ENCODE measurements around the gene CCDC190.
"Not testable (repeated sequence)": the region's sequence is repeated elsewhere in the genome, so short reads cannot be mapped to it uniquely, and the experiment has no call there.

DNA sequence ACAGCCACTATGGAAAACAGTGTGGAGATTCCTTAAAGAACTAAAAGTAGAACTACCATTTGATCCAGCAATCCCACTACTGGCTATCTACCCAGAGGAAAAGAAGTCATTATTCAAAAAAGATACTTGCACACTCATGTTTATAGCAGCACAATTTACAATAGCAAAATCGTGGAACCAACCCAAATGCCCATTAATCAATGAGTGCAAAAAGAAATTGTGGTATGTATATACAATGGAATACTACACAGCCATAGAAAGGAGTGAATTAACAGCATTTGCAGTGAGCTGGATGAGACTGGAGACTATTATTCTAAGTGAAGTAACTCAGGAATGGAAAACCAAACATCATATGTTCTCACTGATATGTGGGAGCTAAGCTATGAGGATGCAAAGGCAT is 10.4 kb upstream of the CCDC190 start:
- TF ChIP-seq, protein P1, sequence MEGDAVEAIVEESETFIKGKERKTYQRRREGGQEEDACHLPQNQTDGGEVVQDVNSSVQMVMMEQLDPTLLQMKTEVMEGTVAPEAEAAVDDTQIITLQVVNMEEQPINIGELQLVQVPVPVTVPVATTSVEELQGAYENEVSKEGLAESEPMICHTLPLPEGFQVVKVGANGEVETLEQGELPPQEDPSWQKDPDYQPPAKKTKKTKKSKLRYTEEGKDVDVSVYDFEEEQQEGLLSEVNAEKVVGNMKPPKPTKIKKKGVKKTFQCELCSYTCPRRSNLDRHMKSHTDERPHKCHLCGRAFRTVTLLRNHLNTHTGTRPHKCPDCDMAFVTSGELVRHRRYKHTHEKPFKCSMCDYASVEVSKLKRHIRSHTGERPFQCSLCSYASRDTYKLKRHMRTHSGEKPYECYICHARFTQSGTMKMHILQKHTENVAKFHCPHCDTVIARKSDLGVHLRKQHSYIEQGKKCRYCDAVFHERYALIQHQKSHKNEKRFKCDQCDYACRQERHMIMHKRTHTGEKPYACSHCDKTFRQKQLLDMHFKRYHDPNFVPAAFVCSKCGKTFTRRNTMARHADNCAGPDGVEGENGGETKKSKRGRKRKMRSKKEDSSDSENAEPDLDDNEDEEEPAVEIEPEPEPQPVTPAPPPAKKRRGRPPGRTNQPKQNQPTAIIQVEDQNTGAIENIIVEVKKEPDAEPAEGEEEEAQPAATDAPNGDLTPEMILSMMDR (IDR thresholded peaks at IDR 0.05), result not testable (repeated sequence)
- TF ChIP-seq, protein P2, sequence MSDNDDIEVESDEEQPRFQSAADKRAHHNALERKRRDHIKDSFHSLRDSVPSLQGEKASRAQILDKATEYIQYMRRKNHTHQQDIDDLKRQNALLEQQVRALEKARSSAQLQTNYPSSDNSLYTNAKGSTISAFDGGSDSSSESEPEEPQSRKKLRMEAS (IDR thresholded peaks at IDR 0.05; ENCODE audit: low read depth), result not testable (repeated sequence)
- TF ChIP-seq, protein P3, sequence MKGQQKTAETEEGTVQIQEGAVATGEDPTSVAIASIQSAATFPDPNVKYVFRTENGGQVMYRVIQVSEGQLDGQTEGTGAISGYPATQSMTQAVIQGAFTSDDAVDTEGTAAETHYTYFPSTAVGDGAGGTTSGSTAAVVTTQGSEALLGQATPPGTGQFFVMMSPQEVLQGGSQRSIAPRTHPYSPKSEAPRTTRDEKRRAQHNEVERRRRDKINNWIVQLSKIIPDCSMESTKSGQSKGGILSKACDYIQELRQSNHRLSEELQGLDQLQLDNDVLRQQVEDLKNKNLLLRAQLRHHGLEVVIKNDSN (IDR thresholded peaks at IDR 0.05; ENCODE audit: borderline replicate concordance, low read depth), result not testable (repeated sequence)
- TF ChIP-seq FOXM1 (IDR thresholded peaks at IDR 0.05; ENCODE audit: low read depth); MXI1 (IDR thresholded peaks at IDR 0.05; ENCODE audit: low read depth, low read length); SMC3 (IDR thresholded peaks at IDR 0.05; ENCODE audit: low read depth, low read length): not testable (repeated sequence)
- TF ChIP-seq, protein P4, sequence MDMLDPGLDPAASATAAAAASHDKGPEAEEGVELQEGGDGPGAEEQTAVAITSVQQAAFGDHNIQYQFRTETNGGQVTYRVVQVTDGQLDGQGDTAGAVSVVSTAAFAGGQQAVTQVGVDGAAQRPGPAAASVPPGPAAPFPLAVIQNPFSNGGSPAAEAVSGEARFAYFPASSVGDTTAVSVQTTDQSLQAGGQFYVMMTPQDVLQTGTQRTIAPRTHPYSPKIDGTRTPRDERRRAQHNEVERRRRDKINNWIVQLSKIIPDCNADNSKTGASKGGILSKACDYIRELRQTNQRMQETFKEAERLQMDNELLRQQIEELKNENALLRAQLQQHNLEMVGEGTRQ (IDR thresholded peaks at IDR 0.05; ENCODE audit: borderline replicate concordance, low read depth, low read length), result not testable (repeated sequence)
- TF ChIP-seq, protein P5, sequence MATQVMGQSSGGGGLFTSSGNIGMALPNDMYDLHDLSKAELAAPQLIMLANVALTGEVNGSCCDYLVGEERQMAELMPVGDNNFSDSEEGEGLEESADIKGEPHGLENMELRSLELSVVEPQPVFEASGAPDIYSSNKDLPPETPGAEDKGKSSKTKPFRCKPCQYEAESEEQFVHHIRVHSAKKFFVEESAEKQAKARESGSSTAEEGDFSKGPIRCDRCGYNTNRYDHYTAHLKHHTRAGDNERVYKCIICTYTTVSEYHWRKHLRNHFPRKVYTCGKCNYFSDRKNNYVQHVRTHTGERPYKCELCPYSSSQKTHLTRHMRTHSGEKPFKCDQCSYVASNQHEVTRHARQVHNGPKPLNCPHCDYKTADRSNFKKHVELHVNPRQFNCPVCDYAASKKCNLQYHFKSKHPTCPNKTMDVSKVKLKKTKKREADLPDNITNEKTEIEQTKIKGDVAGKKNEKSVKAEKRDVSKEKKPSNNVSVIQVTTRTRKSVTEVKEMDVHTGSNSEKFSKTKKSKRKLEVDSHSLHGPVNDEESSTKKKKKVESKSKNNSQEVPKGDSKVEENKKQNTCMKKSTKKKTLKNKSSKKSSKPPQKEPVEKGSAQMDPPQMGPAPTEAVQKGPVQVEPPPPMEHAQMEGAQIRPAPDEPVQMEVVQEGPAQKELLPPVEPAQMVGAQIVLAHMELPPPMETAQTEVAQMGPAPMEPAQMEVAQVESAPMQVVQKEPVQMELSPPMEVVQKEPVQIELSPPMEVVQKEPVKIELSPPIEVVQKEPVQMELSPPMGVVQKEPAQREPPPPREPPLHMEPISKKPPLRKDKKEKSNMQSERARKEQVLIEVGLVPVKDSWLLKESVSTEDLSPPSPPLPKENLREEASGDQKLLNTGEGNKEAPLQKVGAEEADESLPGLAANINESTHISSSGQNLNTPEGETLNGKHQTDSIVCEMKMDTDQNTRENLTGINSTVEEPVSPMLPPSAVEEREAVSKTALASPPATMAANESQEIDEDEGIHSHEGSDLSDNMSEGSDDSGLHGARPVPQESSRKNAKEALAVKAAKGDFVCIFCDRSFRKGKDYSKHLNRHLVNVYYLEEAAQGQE (IDR thresholded peaks at IDR 0.05; ENCODE audit: low read depth, low read length), result not testable (repeated sequence)

All from SK-N-SH (cell line).